ENCODE data around the gene NECAB2. TPM values are rescaled to one million over a fixed set of nuclear protein-coding genes. Genes with fewer than 3 reads are reported as not detected.

Gene NECAB2
- total RNA-seq, 4 donors from 2014 or later, result not detected

DNA sequence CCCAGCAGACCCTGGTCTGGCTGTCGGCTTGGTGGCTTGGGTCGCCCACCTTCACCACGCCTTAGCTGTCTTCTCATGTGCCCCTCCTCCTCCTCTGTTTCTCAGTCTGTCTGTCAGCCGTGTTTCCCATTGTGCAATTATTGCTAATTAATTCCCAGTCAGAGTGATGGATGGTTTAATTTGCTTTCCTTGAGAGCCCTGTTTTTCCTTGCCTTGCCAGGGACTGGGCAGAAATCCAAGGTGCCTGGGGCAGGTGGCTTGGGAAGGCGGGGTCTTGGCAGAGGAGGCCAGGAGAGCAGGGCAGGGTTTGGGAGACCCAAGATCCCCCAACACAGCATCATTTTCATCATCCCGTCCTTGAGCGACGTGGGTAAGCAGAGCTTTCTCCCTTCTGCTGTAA, 21.3 kb downstream of the NECAB2 start:
- Histone ChIP-seq H3K4me3 (no peak overlapping the region), H3K4me1 (peaks cover 5 to 11% (median 11%) of the 10 kb centered on the region in 4 donors), H3K27me3 (no peaks in the 10 kb centered on the region), H3K27ac (replicated peaks in 1 of 4) (no peak overlapping the region), H3K36me3 (no peaks in the 10 kb centered on the region), H3K9me3 (no peaks in the 10 kb centered on the region)
- WGBS, result 72% methylated on average over 7 of the region's 8 CpGs
- TF ChIP-seq POLR2AphosphoS5 (IDR thresholded peaks at IDR 0.05), result no peak
- TF ChIP-seq EP300 (IDR thresholded peaks at IDR 0.05), result no peak
- TF ChIP-seq, protein P1, sequence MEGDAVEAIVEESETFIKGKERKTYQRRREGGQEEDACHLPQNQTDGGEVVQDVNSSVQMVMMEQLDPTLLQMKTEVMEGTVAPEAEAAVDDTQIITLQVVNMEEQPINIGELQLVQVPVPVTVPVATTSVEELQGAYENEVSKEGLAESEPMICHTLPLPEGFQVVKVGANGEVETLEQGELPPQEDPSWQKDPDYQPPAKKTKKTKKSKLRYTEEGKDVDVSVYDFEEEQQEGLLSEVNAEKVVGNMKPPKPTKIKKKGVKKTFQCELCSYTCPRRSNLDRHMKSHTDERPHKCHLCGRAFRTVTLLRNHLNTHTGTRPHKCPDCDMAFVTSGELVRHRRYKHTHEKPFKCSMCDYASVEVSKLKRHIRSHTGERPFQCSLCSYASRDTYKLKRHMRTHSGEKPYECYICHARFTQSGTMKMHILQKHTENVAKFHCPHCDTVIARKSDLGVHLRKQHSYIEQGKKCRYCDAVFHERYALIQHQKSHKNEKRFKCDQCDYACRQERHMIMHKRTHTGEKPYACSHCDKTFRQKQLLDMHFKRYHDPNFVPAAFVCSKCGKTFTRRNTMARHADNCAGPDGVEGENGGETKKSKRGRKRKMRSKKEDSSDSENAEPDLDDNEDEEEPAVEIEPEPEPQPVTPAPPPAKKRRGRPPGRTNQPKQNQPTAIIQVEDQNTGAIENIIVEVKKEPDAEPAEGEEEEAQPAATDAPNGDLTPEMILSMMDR (IDR thresholded peaks at IDR 0.05), result no peak
- no peak for TF ChIP-seq POLR2A (IDR thresholded peaks at IDR 0.05; ENCODE audit: low read depth)
- intact Hi-C loops (cut with DNase I), result no loop called here
- no peak for DNase-seq (ENCODE audit: extremely low spot score)

DNA sequence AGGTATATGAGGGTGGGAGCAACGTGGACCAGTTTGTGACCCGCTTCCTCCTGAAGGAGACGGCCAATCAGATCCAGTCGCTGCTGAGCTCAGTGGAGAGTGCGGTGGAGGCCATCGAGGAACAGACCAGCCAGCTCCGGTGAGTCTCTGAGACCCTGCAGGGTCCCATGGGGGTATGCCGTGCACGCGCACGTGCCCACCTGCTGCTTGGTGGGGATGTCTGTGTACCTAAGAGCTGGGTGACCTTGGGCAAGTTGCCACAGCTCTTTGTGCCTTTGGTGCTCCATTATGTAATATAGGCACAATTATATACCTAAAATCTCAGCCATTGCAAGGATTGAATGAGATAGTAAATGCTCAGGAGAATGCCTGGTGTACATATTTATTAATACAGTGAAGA, 22.4 kb downstream of the NECAB2 start:
- no peak overlapping the region for H3K4me3 ChIP-seq
- H3K9me3 ChIP-seq, result no peaks in the 10 kb centered on the region
- no peaks in the 10 kb centered on the region for H3K27me3 ChIP-seq
- intact Hi-C loops (cut with DNase I), result no loop called here
- H3K27ac ChIP-seq (replicated peaks in 1 of 4), result no peak overlapping the region
- H3K4me1 ChIP-seq, result peaks cover 6 to 14% (median 13%) of the 10 kb centered on the region in 4 donors
- WGBS, result 96% methylated on average over 7 of the region's 11 CpGs
- no peak for DNase-seq (ENCODE audit: extremely low spot score)
- no peaks in the 10 kb centered on the region for H3K36me3 ChIP-seq
- TF ChIP-seq EP300 (IDR thresholded peaks at IDR 0.05) (no peak), POLR2A (IDR thresholded peaks at IDR 0.05; ENCODE audit: low read depth) (no peak), POLR2AphosphoS5 (IDR thresholded peaks at IDR 0.05) (no peak)
- TF ChIP-seq, protein P1 (IDR thresholded peaks at IDR 0.05), result no peak

DNA sequence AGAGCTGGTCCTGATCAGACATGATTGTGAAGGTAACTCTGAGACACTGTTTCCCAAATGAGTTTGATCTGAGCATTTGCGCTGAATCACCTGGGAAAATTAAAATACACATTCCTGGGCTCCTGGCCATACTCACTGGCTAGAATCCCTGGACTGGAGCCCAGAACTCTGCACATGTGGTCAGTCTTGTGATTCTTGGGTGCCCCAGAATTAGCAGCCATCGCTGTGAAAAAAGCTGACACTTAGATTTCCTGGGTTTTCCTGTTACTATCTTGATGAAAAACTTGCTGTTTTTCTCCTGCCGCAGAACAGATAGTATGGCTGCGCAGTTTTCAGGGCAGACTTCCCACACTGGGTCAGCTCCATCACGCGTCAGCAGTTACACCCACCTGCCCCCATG, 24.6 kb downstream of the NECAB2 start:
- H3K27me3 ChIP-seq, result no peaks in the 10 kb centered on the region
- no peaks in the 10 kb centered on the region for H3K9me3 ChIP-seq
- intact Hi-C loops (cut with DNase I), result no loop called here
- no peak for DNase-seq (ENCODE audit: extremely low spot score)
- no peaks in the 10 kb centered on the region for H3K36me3 ChIP-seq
- H3K27ac ChIP-seq (replicated peaks in 1 of 4), result peak overlapping the region in 1 of 4 donors; percentile 39
- no peak overlapping the region for H3K4me3 ChIP-seq
- WGBS, result 64% methylated on average over 6 of the region's 6 CpGs
- peaks cover 11 to 23% (median 21%) of the 10 kb centered on the region in 4 donors for H3K4me1 ChIP-seq
- TF ChIP-seq, protein P1 (IDR thresholded peaks at IDR 0.05), result no peak
- peak; percentile 43 to 51 for TF ChIP-seq POLR2AphosphoS5 (IDR thresholded peaks at IDR 0.05)
- TF ChIP-seq EP300 (IDR thresholded peaks at IDR 0.05), result no peak
- TF ChIP-seq POLR2A (IDR thresholded peaks at IDR 0.05; ENCODE audit: low read depth), result no peak

DNA sequence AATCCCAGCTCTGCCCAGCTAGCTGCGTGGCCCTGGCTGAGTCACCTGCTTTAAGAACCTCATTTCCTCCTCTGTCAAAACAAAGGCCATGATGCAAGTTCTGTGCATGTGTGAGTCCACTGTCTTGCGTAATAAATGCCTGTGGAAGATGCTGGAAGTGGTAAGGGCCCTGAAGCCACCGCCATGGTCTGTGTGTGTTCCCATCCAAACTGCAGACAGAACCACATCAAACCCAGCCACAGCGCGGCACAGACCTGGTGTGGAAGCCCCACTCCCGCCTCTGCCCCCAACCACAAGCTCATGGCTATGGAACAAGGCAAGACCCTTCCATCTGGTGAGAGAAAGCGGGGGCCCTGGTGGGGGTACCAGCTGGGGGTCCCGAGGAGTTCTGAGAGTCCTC, 26.0 kb downstream of the NECAB2 start:
- intact Hi-C loops (cut with DNase I), result no loop called here
- Histone ChIP-seq H3K27me3 (peaks cover 0 to 5% (median 0%) of the 10 kb centered on the region in 4 donors), H3K27ac (replicated peaks in 1 of 4) (no peak overlapping the region), H3K36me3 (no peaks in the 10 kb centered on the region), H3K9me3 (no peaks in the 10 kb centered on the region), H3K4me1 (peaks cover 11 to 23% (median 21%) of the 10 kb centered on the region in 4 donors), H3K4me3 (no peak overlapping the region)
- TF ChIP-seq, protein P1 (IDR thresholded peaks at IDR 0.05), result no peak
- no peak for TF ChIP-seq POLR2A (IDR thresholded peaks at IDR 0.05; ENCODE audit: low read depth)
- TF ChIP-seq EP300 (IDR thresholded peaks at IDR 0.05), result no peak
- TF ChIP-seq POLR2AphosphoS5 (IDR thresholded peaks at IDR 0.05), result no peak
- WGBS, result 94% methylated on average over 8 of the region's 8 CpGs
- no peak for DNase-seq (ENCODE audit: extremely low spot score)

DNA sequence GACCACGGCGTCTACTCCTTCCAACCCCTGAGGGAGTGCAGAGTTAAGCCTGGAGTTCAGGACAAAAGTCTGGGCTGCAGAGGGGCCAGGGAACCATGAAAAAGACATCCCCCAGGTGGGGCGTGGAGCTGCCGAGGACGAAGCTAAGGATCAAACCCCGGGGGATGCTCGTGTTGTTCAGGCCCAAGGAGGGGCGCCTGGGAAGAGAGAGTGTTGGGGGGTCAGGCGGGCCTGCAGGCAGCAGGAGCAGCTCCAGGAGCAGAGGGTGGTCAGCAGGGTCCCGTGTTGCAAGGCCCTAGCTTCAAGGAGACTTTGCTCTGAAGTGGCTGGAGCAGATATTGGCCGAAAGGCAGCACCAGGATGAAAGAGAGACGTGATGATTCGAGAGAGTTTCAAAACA, 26.7 kb downstream of the NECAB2 start:
- Histone ChIP-seq H3K36me3 (no peaks in the 10 kb centered on the region), H3K27ac (replicated peaks in 1 of 4) (no peak overlapping the region), H3K4me3 (no peak overlapping the region), H3K27me3 (peaks cover 0 to 10% (median 0%) of the 10 kb centered on the region in 4 donors), H3K9me3 (no peaks in the 10 kb centered on the region), H3K4me1 (peaks cover 11 to 23% (median 21%) of the 10 kb centered on the region in 4 donors)
- no peak for DNase-seq (ENCODE audit: extremely low spot score)
- intact Hi-C loops (cut with DNase I), result no loop called here
- TF ChIP-seq, protein P1 (IDR thresholded peaks at IDR 0.05), result no peak
- TF ChIP-seq POLR2A (IDR thresholded peaks at IDR 0.05; ENCODE audit: low read depth) (no peak), EP300 (IDR thresholded peaks at IDR 0.05) (no peak), POLR2AphosphoS5 (IDR thresholded peaks at IDR 0.05) (no peak)
- WGBS, result 84% methylated on average over 13 of the region's 13 CpGs
